Epithelial cell of esophagus (primary cell): Measurements from ENCODE around the gene LYPD6B.
A peak's percentile ranks its signal among the peaks of the same experiment; 100 is the strongest.

Source experiments
- DNase-seq: peaks from one replicate; pipeline ENCODE4 v3.0.0; 2010; ENCODE audit warnings: low read depth
- H3K4me3 ChIP-seq: 2 replicates; pipeline ENCODE4 v1.5.1; 2011; ENCODE audit warnings: mild to moderate bottlenecking, low read length, control low read depth
- TF ChIP-seq, protein P1 (sequence below): IDR thresholded peaks from 2 replicates; pipeline ENCODE4 v1.5.1; 2011; ENCODE audit warnings: low read depth, mild to moderate bottlenecking, low read length, control low read depth, inconsistent platforms; ENCODE audit not compliant: insufficient read depth; ENCODE audit errors: missing control alignments

Gene LYPD6B

GRCh38 chr2:149020432-149020851, 18.1 kb upstream of the LYPD6B start:
- TF ChIP-seq, protein P1, sequence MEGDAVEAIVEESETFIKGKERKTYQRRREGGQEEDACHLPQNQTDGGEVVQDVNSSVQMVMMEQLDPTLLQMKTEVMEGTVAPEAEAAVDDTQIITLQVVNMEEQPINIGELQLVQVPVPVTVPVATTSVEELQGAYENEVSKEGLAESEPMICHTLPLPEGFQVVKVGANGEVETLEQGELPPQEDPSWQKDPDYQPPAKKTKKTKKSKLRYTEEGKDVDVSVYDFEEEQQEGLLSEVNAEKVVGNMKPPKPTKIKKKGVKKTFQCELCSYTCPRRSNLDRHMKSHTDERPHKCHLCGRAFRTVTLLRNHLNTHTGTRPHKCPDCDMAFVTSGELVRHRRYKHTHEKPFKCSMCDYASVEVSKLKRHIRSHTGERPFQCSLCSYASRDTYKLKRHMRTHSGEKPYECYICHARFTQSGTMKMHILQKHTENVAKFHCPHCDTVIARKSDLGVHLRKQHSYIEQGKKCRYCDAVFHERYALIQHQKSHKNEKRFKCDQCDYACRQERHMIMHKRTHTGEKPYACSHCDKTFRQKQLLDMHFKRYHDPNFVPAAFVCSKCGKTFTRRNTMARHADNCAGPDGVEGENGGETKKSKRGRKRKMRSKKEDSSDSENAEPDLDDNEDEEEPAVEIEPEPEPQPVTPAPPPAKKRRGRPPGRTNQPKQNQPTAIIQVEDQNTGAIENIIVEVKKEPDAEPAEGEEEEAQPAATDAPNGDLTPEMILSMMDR: no peak
- DNase-seq: peak; percentile 68

DNA sequence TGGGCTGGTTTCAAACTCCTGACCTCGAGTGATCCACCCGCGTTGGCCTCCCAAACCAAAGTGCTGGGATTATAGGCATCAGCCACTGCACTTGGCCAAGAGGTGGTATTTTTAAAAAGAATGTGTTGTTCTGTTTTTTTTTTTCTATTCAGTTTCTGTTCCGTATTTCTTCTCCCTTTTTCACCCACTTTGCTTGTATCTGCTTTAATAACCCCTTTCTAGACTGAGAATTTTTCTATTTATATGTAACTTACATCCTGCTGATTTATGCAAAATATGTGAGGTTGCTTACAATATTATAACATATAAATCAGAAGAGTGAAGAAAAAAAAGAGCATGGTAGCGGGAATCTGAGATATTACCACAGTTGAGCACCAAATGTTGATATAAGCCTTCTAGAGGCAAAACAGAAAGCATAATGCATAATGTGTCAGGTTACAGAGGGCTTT, 17.2 kb upstream of the LYPD6B start:
- DNase-seq: no peak
- TF ChIP-seq, protein P1: no peak
- no peak overlapping the region for H3K4me3 ChIP-seq

More at GRCh38 chr2:149020432-149020851, 18.1 kb upstream of the LYPD6B start:
- no peak overlapping the region for H3K4me3 ChIP-seq

- H3K4me3 ChIP-seq: no peak overlapping the region
- DNase-seq: no peak
- TF ChIP-seq, protein P1: no peak
These were observed 16.7 kb upstream of the LYPD6B start for GRCh38 chr2:149021761-149022160.

GRCh38 chr2:149023091-149023490, 15.4 kb upstream of the LYPD6B start:
- TF ChIP-seq, protein P1: no peak

DNA sequence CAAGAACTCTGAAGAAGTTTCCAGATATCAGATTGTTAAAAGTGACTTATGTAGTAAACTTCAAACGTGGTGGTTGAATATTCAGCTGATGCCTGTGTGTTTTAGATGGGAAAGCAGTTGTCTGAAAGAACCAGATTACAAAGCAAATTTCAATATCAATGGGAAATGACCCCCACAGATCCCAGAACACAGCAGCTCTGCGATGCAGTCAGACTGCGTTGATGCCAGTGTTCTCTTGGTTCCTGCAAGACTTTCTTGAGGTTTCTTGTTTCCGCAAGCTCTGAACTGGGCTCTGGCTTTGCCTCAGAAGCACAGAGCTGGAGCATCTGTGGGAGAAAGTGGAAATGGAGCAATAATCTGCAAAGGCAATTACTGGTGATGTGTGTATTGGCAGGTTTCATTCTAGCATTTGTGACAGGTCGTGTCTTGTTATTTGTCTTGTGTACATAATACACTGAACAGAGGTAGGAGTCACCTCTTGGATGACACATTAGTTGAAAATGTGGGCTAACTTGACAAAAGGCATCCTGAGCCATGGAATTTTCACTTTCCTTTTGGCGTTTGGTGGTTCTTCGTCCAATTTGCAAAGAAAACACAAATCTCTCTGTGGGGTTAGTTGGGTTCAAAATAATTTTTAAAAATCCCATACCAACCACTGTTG, 10.8 kb upstream of the LYPD6B start:
- peak; percentile 96 for DNase-seq
- peak overlapping the region; percentile 1 for H3K4me3 ChIP-seq
- TF ChIP-seq, protein P1: no peak

More at GRCh38 chr2:149023091-149023490, 15.4 kb upstream of the LYPD6B start:
- DNase-seq: no peak
- H3K4me3 ChIP-seq: no peak overlapping the region

GRCh38 chr2:149028377-149028776, 10.1 kb upstream of the LYPD6B start:
- peak; percentile 22 for DNase-seq
- TF ChIP-seq, protein P1: no peak
- peak overlapping the region; percentile 1 for H3K4me3 ChIP-seq

DNA sequence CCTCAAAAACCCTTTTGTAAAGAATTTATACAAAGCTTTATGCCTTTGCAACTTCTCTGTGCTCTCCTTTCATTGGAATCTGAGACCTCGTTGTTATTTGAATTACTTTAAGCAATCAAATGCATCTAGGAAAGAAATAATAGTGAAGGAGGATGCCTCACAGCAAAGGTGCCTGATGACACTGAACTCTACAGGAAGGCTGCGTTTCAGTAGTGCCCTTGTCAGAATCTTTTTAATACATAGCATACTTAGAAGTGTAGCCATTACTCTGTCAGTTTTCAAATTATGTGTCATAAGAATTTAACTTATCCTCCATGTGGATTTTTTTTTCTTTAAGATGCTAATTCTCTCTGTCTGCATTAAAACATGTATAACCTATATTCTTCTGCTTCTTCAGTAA, 9.6 kb upstream of the LYPD6B start:
- TF ChIP-seq, protein P1: no peak
- no peak overlapping the region for H3K4me3 ChIP-seq
- DNase-seq: no peak
